D341Med (cell line): ENCODE data around the gene DLG1.
"Not testable (repeated sequence)": the region's sequence is repeated elsewhere in the genome, so short reads cannot be mapped to it uniquely, and the experiment has no call there.

Experiments used
- DNase-seq: peaks from one replicate; pipeline ENCODE4 v3.0.0; 2012; ENCODE audit warnings: low spot score

Gene DLG1

DNA sequence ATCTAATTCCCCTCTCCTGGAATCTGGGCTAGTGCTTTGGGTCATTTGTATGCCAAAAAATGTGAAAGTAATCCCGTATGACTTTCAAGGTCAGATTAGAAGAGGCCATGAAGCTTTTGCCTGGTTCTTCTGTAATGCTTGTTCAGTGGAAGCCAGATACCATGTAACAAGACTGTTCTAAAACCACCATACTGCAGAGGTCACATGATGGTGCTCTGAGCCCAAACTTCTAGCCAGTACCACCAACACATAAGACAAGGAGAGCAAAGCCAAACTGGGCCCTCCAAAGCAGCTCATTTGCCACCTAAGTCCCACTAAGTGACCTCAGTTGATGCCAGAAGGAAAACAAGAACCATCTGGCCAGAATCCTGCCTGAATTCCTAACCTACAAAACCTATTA lies 204.5 kb downstream of the DLG1 start:
- no peak for DNase-seq

DNA sequence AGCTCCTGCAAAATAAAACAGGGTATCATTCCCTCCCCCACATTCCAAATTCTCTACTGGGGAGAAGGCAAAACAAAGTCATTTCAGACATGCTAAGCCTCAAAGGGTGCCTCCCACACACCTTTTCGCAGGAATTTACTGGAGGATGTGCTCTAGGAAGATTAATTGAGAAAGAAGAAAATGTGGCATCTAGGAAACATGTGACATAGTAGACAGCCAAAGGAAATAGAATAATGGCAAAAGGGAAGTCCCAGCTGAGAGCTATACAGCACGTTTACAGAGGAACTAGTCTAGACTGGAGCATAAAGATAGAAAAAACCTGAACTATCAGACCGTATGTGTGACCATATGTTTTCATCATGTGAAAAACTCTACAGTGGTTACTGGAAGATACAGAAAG lies 210.0 kb downstream of the DLG1 start:
- DNase-seq, result no peak

DNA sequence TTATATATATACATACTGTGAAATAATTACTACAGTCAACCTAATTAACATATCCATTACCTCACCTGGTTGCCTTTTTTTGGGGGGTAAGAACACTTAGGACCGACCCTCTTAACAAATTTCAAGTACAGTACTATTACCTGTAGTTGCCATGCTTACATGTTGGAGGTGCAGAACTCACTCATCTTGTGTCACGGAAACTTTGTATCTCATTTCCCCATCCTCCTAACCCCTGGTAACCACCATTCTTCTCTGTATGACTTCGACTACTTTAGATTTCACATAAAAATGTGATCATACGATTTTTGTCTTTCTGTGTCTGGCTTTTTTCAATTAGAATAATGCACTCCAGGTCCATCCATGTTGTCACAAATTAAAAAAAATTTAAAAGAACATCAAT lies 213.3 kb downstream of the DLG1 start:
- no peak for DNase-seq

DNA sequence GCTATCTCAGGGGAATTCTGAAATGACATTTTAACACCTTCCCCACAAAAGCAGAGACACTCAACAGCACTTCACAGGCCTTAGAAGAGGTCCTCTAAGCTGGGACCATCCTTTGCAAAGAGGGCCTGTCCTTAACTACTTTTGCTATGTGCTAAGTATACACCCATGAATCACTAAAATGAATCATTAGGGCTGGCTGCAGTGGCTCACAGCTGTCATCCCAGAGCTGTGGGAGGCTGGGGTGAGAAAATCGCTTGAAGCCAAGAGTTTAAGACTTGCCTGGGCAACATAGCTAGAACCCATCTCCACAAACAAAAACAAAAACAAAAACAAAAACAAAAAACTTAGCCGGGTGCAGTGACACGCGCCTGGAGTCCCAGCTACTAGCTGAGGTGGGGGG lies 214.9 kb downstream of the DLG1 start:
- no peak for DNase-seq

DNA sequence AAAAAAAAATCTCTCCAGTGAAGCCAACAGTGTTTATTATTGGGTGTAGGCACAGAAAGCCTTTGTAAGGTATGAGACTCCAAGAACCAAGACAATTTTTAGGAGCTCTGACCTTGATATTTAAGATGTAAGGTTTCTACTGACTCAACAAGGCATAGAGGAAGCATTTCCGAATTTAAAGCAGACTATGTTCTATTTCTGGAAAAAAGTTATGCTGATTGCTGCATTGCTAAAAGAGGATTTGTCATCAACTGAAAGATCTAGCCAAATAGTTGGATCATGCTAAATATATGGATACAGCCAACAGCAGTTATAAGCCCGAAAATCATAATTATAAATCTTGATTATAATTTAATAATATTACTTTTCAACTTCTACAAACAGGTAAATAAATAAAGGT lies 215.5 kb downstream of the DLG1 start:
- no peak for DNase-seq

DNA sequence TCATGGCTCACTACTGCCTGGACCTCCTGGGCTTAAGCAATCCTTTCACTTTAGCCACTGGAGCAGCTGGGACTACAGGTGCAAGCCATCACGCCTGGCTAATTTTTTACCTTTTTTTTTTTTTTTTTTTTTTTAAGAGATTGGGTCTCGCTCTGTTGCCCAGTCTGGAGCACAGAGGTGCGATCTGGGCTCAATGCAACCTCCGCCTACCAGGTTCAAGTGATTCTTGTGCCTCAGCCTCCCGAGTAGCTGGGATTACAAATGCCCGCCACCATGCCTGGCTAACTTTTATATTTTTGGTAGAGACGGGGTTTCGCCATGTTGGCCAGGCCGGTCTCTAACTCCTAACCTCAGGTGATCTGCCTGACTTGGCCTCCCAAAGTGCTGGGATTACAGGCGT lies 218.1 kb downstream of the DLG1 start:
- DNase-seq, result no peak

DNA sequence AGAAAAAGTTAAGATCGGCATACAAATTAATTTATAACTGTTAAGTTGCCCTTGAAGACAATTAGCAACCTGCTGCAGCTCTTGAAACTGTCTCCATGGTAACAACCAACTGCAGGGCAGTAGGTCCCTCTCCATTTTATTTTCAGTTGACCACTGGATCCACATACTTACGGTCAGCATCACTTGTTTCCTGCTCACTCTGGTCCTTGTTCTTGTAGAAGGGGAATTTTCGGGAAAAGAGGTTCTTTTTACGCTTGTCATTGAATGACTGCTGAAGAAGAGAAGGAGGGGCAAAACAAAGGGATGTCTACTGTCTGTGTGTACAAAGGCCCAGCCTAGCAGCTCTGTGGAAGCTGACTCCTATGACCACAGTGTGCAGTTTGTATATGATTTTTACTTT lies 222.0 kb downstream of the DLG1 start:
- DNase-seq, result no peak

DNA sequence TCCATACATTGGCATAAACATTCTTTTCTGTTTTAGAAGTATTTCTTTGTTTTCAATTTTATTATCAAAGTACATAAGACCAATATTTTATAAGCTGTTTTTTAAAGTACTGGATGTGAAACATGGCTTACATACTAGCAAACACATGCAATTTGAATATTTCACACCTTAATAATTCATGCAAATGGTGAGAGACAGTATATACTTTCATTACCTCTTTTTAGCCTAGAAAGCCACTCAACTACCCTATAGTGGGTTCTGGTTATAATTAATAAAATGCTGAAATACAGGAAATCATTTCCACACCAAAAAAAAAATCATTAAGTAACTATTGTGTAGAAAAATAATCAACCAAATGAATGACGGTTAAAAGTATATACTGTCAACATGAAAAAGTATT lies 230.3 kb downstream of the DLG1 start:
- DNase-seq, result no peak

DNA sequence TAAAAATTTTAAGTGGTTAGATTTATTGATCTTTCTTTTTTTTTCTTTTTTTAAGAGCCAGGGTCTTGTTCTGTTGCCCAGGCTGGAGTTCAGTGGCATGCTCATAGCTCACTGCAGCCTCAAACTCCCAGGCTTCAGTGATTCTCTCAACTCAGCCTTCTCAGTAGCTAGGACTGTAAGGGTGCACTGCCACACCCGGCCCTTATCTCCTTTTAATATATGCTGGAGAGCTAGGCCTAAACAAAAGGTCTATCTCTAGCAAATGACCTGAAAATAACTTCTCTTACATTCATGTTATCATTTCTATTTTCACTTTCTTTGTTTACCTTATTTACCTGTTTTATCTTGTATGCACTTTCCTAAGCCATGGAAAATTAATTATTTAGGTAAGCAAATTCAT lies 233.6 kb downstream of the DLG1 start:
- DNase-seq, result no peak

DNA sequence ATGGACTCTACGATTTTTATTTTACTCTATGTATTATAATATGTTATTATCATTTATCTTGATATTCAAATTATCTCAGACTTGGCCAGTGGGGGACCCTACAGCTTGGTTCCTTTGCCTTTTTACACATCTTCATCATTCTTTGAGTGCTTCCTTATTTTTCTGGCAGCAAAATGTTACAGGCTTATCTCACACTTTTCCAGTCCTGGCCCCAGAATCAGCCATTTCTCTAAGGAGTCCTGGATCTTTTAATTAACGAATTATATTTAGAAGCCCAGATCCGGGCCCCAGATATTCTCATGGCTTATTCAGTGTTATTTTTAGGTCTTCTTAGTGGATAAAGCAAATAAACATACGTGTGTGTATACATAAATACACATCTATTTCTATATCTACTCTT lies 236.0 kb downstream of the DLG1 start:
- no peak for DNase-seq

DNA sequence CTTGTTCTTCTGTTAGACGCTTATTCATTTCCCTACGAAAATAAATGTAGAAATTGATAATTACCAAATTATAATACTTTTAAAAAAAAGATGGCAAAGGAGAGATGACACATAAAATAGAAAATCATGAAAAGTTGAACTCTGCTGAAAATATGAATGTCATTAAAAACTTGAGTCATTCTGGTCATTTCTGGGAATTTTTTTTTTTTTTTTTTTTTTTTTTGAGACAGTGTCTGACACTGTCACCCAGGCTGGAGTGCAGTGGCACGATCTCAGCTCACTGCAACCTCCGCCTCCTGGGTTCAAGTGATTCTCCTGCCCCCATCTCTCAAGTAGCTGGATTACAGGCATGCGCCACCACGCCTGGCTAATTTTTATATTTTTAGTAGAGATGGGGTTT lies 246.8 kb downstream of the DLG1 start:
- not testable (repeated sequence) for DNase-seq

DNA sequence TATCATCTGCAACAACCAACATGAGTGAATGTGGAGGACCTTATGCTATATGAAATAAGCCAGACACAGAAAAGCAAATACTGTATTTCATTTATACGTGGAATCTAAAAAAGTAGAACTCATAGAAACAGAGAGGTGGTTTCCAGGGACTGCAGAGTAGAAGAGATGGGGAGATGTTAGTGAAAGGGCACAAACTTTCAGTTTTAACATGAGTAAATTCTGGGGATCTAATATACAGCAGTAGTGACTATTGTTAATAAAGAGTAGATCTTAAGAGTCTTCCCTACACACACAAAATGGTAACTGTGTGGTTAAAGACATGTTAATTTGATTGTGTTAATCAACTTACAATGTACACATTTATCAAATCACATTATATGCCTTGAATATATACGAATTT lies 247.9 kb downstream of the DLG1 start:
- DNase-seq, result no peak

DNA sequence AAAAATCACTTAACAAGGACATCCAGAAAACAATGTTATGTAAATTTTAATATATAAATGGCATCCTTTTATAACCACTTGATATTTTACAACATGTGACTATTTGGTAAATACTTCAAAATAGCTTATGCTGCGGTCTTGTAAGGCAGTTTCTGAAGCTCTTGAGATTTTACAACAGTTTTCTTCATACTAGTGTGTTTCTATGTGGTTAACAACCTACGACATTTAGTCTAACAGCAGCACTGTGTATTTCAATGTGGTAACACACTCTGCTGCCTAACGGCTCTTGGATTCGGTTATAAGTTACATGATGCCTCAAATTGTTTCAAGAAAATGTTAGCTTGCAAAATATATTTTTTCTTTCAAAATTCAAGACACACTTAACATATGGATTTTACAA lies 255.9 kb downstream of the DLG1 start:
- no peak for DNase-seq

DNA sequence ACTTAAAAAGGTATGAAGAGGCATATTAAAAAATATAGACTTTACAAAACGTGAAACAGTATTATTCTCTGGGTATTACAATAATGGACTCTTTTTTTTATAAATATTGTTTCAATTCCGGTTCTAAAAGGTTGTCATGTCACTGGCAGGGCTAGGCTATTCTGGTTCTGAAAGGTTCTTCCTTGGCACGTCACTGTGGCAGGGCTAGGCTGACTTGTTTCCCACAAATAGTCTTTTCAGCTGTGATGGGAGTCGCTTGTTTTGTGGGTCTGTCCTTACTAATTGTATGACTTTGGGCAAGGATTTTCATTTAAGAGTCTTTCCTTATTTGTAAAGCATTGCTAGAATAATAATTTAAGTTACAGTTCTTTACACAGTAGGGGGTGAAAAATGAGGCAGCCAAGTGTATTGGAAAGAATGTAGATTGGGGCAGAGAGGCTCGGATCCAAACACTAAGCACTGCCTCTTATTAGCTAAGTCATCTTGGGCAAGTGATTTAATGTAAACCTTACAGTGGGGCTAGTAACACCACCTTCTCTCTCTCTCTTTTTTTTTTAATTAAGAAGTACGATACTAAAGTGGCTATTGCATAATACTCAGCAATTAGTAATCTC lies 256.4 kb downstream of the DLG1 start:
- DNase-seq, result no peak

DNA sequence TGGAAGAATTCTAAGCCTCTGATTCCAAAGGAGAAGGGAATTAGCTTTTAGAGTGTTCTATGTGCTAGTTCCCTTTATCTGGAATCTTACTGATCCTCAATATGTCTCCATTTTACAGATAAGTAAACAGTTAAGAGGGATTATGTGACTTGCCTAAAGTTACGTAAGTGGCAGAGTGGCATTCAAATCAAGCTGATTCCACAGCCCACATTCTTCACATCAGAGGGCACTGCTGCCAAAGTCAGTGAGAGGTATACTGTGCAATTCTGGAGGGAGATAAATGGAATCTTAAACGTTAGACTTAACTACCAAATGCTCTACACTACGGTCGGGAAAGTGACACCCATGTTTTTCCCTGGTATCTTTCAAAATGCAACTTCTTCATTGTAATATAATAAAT lies 257.8 kb downstream of the DLG1 start:
- no peak for DNase-seq

DNA sequence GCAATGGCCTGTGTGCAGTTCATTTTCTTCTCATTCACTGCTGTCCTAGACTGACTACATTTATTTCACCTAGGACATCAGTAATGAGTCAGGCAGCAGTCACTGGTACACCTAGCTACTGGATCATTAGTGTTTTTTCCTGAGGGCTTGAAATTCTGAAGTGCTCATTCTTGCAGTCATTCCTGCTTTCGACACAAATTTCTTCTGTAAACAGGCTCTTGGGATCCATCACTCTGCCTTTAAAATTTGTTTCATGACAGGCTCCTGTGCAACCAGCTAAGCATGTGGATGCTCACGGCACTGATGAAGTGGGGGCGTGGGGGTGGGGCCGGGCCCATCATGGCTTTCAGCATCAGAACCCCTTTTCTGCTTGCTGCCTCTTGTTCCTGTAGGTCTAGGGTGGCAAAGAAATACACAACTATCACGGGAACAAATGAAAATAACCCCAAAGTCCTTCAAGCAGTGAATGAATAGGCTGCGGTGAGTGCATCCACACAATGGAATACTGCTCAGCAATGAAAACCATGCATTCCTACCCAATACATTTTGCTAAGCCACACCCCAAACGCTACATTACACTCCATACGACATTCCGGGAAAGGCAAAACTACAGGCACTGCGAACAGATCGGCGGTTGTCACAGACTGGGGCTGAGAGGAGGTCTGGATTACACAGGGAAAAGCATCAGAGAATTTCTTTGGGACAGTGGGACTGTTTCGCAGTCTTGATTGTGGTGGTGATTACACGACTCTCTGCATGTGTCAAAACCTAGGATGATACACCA lies 259.5 kb downstream of the DLG1 start:
- no peak for DNase-seq

DNA sequence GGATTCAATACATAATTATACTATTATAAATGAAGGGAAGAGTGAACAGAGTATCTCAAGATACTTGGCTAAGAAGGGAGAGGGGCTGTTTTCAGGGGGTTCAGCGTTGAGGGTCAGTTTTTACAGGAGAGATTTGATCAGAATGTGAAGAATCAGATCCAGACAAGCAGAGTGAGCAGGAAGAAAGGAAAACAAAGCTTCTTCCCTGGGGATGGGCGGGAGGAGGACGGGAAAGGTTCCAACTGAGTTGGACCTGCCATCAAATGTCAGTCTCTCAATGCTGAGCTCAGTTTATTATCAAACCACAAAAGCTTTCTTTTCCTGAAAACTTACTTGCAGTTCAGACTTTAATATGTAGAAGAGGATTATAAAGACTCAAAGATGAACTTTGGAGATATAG lies 262.8 kb downstream of the DLG1 start:
- DNase-seq, result no peak

DNA sequence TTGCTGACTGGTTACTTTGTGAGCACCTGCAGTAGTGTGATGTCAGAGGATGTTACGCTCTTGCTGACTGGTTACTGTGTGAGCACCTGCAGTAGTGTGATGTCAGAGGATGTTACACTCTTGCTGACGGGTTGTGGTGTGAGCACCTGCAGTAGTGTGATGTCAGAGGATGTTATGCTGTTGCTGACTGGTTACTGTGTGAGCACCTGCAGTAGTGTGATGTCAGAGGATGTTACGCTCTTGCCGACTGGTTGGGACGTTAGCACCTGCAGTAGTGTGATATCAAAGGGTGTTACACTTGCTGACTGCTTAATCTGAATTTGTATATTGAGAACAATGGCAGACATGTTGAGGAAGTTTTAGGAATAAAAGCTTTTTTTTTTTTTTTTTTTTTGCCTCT lies 263.6 kb downstream of the DLG1 start:
- DNase-seq, result not testable (repeated sequence)

DNA sequence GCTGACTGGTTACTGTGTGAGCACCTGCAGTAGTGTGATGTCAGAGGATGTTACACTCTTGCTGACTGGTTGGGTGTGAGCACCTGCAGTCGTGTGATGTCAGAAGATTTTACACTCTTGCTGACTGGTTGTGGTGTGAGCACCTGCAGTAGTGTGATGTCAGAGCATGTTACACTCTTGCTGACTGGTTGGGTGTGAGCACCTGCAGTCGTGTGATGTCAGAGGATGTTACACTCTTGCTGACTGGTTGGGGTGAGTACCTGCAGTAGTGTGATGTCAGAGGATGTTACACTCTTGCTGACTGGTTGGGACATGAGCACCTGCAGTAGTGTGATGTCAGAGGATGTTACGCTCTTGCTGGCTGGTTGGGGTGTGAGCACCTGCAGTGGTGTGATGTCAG lies 264.6 kb downstream of the DLG1 start:
- DNase-seq, result not testable (repeated sequence)

DNA sequence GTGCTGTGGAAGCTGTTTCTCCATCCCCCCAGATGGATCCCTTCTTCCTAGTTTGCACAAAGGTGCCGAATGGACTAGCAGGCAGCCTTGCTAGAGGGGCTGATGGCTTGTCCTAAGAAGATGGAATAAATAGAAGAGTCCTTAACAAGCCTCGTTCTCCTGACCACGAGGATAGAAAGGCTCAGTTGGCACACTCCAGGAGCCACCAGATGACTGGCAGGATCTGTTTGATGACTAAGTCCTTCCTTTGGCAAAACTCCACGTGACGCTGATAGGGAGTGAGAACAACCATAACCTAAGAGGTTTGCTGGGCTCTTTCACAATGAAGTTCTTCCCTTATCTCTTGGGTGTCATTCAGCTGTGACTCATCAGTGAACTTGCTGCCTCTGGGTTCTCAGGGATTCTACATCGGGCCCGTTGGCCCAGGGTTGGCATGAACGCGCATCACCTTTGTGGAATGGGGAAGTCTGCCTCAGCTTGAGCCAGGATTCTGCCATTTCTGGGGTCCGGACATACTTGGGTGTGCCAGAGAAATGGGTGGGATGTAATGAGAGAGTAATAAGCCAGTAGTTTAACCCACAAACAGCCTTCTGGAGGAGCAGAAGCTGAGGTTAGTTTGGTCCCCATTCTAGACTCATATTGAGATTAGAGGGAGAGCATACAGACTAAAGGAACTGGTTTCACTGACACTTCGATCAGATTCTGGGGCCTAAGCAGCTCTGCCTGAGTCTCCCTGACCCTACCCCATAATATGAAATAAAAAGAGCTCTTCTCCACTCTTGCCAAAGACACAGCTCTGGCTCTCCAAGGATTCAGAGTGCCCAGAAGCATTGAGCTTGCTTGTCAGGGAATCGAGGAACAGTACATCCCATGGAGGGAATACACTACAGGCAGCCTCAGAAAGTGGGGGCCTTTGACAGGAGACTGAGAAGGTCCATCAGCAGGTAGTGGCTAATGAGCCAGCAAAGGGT lies 266.8 kb downstream of the DLG1 start:
- DNase-seq, result no peak

DNA sequence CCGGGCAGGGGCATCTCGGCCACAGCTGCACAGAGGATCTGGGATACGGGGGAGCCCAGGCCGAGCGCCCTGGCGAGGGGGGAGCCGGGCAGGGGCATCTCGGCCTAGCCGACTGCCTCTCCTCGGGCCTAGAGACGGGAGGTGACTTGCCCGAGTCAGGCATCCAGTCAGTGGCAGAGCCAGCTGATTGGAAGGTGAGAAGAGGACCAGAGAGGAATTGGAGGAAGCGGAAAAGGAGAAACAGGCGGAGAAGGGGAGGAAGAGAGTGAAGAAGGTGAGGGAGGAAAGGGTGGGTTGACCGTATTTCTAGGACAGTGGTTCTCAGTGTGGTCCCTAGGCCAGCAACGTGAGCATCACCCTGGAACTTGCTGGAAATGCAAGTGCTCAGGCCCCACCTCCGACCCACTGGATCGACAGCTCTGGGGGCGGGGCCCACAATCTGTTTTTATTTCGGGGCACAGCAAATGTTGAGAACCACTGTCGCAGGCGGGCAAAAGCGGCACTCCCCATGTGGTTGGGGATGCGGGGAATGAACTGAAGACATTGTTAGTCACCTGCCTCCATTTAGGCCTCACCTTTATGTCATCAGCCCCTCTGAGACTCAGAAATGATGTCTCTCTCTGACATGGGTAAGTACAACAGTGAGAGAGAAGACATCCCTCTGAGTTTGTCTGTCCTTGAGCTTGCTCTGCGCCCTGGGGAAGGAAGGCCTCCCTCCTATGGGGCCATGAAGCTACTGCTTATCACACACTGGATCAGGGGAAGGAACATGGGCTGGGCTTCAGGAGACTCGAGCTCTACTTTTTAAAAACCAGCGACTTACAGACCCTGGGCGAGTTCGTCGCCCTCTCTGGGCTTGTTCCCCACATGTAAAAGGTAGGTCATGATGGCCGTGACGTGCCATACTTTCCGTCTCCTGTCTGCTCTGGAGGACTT lies 267.8 kb downstream of the DLG1 start:
- DNase-seq, result no peak
